ENCODE results near the gene TSKU.

The TSKU gene

GRCh38 chr11:76839311-76839710 lies 56.2 kb downstream of the TSKU start:
- no peak overlapping the region for H3K27ac Mint-ChIP-seq

GRCh38 chr11:76841923-76842452 lies 58.8 kb downstream of the TSKU start:
- peaks cover 28% of the 10 kb centered on the region for H3K27me3 Mint-ChIP-seq
- H3K36me3 Mint-ChIP-seq (ENCODE audit: low read depth): no peaks in the 10 kb centered on the region
- H3K27ac Mint-ChIP-seq: no peak overlapping the region
- no peak overlapping the region for H3K4me3 Mint-ChIP-seq
- no peaks in the 10 kb centered on the region for H3K9me3 Mint-ChIP-seq
- H3K4me1 Mint-ChIP-seq (ENCODE audit: low read depth): no peaks in the 10 kb centered on the region

More at GRCh38 chr11:76839311-76839710, 56.2 kb downstream of the TSKU start:
- Mint-ChIP-seq H3K4me3 (no peak overlapping the region), H3K27me3 (peaks cover 25% of the 10 kb centered on the region), H3K36me3 (ENCODE audit: low read depth) (no peaks in the 10 kb centered on the region), H3K4me1 (ENCODE audit: low read depth) (no peaks in the 10 kb centered on the region), H3K9me3 (no peaks in the 10 kb centered on the region)

- Mint-ChIP-seq H3K4me3 (no peak overlapping the region), H3K36me3 (ENCODE audit: low read depth) (no peaks in the 10 kb centered on the region), H3K4me1 (ENCODE audit: low read depth) (no peaks in the 10 kb centered on the region), H3K27me3 (peaks cover 32% of the 10 kb centered on the region), H3K9me3 (no peaks in the 10 kb centered on the region), H3K27ac (no peak overlapping the region)
Observed at GRCh38 chr11:76843907-76844306, 60.8 kb downstream of the TSKU start.

GRCh38 chr11:76844511-76844910 lies 61.4 kb downstream of the TSKU start:
- no peaks in the 10 kb centered on the region for H3K4me1 Mint-ChIP-seq (ENCODE audit: low read depth)
- H3K27ac Mint-ChIP-seq: no peak overlapping the region
- no peaks in the 10 kb centered on the region for H3K36me3 Mint-ChIP-seq (ENCODE audit: low read depth)
- H3K9me3 Mint-ChIP-seq: no peaks in the 10 kb centered on the region
- H3K27me3 Mint-ChIP-seq: peaks cover 37% of the 10 kb centered on the region
- no peak overlapping the region for H3K4me3 Mint-ChIP-seq

- Mint-ChIP-seq H3K9me3 (no peaks in the 10 kb centered on the region), H3K36me3 (ENCODE audit: low read depth) (no peaks in the 10 kb centered on the region), H3K27me3 (peaks cover 34% of the 10 kb centered on the region), H3K27ac (no peak overlapping the region), H3K4me3 (no peak overlapping the region), H3K4me1 (ENCODE audit: low read depth) (no peaks in the 10 kb centered on the region)
Observed at GRCh38 chr11:76845069-76845468, 61.9 kb downstream of the TSKU start.

- Mint-ChIP-seq H3K4me3 (no peak overlapping the region), H3K9me3 (no peaks in the 10 kb centered on the region), H3K4me1 (ENCODE audit: low read depth) (no peaks in the 10 kb centered on the region), H3K36me3 (ENCODE audit: low read depth) (no peaks in the 10 kb centered on the region), H3K27me3 (peaks cover 33% of the 10 kb centered on the region), H3K27ac (no peak overlapping the region)
Observed at GRCh38 chr11:76846441-76846840, 63.3 kb downstream of the TSKU start.
